ENCODE results near the gene PEAK1. TPM values are rescaled to one million over a fixed set of nuclear protein-coding genes. Genes with fewer than 3 reads are reported as not detected.
"Not testable (repeated sequence)": the region's sequence is repeated elsewhere in the genome, so short reads cannot be mapped to it uniquely, and the experiment has no call there.

The PEAK1 gene
- total and polyA plus RNA-seq, 3 donors from 2014 or later: 33.2 to 130 (median 107) TPM

DNA sequence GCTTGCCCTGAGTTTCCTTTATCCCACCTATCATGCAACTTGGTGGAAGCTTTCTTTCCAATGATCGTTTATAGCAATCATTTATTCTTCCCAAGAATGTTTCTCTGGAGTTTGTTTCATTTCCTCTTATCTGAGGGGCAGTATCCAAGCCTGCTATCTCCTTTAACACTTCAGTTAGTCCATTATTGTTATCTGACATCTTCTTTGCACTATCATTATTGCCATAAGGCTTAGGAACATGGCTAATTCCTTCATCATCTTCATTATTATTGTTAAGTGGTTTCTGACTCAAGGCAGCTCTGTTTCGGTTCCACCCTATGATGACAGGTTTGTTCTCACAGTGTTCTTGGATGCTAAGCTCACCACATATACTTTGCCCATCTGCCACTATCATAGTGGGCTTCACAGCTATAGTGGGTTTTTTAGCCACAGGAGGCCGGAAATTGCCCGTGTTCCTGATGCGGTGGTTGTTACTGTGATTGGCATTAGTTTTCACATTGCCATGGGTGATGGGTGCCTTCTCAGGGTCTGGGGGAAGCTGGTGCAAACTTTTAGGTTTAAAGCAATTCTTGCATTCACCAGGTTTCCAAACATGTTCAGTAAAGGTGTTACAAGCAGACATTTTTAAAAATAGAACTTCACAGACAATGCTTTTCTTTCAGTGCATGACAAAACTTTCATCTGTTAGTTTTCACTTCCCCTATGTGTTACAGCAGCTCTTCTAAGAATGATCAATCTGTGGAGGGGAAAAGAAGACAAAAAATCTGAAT, 238.4 kb downstream of the PEAK1 start:
- 88 to 95% methylated on average over 5 of the region's 5 CpGs for WGBS, 2 donors
- no peak for TF ChIP-seq POLR2A (IDR thresholded peaks at IDR 0.05)
- TF ChIP-seq, protein P1, sequence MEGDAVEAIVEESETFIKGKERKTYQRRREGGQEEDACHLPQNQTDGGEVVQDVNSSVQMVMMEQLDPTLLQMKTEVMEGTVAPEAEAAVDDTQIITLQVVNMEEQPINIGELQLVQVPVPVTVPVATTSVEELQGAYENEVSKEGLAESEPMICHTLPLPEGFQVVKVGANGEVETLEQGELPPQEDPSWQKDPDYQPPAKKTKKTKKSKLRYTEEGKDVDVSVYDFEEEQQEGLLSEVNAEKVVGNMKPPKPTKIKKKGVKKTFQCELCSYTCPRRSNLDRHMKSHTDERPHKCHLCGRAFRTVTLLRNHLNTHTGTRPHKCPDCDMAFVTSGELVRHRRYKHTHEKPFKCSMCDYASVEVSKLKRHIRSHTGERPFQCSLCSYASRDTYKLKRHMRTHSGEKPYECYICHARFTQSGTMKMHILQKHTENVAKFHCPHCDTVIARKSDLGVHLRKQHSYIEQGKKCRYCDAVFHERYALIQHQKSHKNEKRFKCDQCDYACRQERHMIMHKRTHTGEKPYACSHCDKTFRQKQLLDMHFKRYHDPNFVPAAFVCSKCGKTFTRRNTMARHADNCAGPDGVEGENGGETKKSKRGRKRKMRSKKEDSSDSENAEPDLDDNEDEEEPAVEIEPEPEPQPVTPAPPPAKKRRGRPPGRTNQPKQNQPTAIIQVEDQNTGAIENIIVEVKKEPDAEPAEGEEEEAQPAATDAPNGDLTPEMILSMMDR (IDR thresholded peaks at IDR 0.05): no peak
- Histone ChIP-seq H3K4me3 (no peak overlapping the region), H3K4me1 (no peaks in the 10 kb centered on the region), H3K27me3 (no peaks in the 10 kb centered on the region), H3K9me3 (no peaks in the 10 kb centered on the region), H3K36me3 (ENCODE audit: low read depth, missing control alignments) (no peaks in the 10 kb centered on the region), H3K27ac (no peak overlapping the region)
- intact Hi-C loops (cut with DNase I; ENCODE audit: low total_unique reads): no loop called here
- DNase-seq: no peak

DNA sequence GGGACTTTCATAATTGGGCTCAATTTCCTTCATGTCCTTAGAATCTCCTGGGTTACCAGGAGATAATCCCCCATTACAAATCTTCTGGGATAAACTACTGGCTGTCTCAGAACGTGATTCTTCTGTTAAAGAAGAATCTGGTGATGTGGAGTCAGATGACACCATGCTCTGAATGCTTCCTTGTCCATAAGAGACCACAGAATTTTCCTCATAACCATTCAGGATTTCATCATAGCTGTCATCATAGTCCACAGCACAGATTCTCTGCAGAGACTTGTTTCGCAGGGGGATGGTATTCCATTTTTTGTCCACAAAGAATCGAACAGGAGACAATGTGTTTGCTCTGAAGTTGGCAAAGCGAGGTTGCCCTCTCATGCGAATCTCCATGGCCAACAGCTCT, 239.1 kb downstream of the PEAK1 start:
- no peaks in the 10 kb centered on the region for H3K9me3 ChIP-seq
- H3K4me3 ChIP-seq: no peak overlapping the region
- no peaks in the 10 kb centered on the region for H3K36me3 ChIP-seq (ENCODE audit: low read depth, missing control alignments)
- DNase-seq: no peak
- no peaks in the 10 kb centered on the region for H3K27me3 ChIP-seq
- 89% methylated on average over 5 of the region's 5 CpGs for WGBS, 2 donors
- TF ChIP-seq, protein P1 (IDR thresholded peaks at IDR 0.05): no peak
- TF ChIP-seq POLR2A (IDR thresholded peaks at IDR 0.05): no peak
- H3K27ac ChIP-seq: no peak overlapping the region
- intact Hi-C loops (cut with DNase I; ENCODE audit: low total_unique reads): no loop called here
- no peaks in the 10 kb centered on the region for H3K4me1 ChIP-seq

DNA sequence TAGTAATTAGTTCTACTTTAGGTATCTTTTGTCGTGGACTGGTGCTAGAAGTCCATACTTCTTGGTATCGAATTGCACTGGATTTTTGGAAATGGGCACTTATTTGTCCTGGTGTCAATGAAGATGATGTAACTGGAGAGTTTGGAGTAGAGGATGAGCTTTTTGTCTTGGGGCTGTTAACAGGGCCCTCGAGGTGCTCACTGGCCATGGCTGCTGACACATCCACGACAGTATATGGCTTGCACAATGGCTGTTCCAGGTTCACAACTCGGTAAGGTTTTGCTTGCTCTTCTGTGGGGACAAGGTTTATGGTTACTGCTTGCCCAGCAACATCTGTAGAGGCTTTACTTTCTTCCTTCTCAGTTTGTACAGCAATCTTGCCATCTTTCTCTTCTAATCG, 239.6 kb downstream of the PEAK1 start:
- H3K27ac ChIP-seq: no peak overlapping the region
- H3K27me3 ChIP-seq: no peaks in the 10 kb centered on the region
- DNase-seq: no peak
- WGBS, 2 donors: 93 to 98% methylated on average over 6 of the region's 6 CpGs
- TF ChIP-seq, protein P1 (IDR thresholded peaks at IDR 0.05): no peak
- no peak for TF ChIP-seq POLR2A (IDR thresholded peaks at IDR 0.05)
- no peaks in the 10 kb centered on the region for H3K9me3 ChIP-seq
- no peak overlapping the region for H3K4me3 ChIP-seq
- intact Hi-C loops (cut with DNase I; ENCODE audit: low total_unique reads): no loop called here
- H3K4me1 ChIP-seq: no peaks in the 10 kb centered on the region
- no peaks in the 10 kb centered on the region for H3K36me3 ChIP-seq (ENCODE audit: low read depth, missing control alignments)

DNA sequence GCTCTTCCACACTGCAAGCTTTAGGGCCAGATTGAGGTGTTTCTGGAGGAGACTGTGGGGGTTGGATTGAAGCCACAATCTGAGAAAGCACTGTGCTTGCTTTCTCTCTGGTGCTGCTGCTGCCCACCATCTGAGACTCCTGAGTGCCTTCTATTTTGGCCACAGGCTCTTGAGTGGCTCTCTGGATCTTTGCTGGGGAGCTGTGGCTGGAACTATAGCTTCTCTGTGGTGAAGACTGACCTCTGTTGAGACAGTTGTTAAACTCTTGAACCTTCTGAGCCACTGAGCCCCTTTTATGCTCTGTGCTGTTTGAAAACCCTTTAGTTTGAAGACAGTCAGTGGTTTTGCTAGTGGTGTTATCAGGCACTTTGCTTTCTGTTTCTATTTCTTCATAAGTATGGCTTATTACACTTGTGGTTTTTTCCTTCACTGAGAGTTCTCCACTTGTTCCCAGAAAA, 240.3 kb downstream of the PEAK1 start:
- H3K4me3 ChIP-seq: no peak overlapping the region
- no peak for DNase-seq
- no peaks in the 10 kb centered on the region for H3K4me1 ChIP-seq
- no peaks in the 10 kb centered on the region for H3K27me3 ChIP-seq
- intact Hi-C loops (cut with DNase I; ENCODE audit: low total_unique reads): no loop called here
- H3K36me3 ChIP-seq (ENCODE audit: low read depth, missing control alignments): no peaks in the 10 kb centered on the region
- H3K9me3 ChIP-seq: no peaks in the 10 kb centered on the region
- TF ChIP-seq, protein P1 (IDR thresholded peaks at IDR 0.05): no peak
- no peak for TF ChIP-seq POLR2A (IDR thresholded peaks at IDR 0.05)
- no peak overlapping the region for H3K27ac ChIP-seq

DNA sequence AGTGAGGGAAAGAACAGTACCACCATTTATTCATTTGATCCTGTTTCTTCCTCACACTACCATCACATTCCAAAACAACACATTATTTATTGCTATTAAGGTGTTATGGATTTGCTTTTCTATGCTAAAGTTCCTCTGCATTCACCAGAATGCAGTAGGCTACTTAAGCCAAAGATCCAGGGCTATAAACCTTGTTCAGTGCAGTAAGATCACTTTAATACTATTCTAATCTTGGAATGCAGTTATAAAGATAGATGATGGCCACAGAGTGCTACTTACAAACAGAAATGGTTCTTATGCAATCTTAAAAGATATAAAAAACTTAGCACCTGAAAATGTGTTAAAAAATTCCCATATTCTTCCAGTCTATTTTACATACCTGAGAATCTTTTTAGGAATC, 241.5 kb downstream of the PEAK1 start:
- DNase-seq: no peak
- TF ChIP-seq, protein P1 (IDR thresholded peaks at IDR 0.05): no peak
- no peak overlapping the region for H3K4me3 ChIP-seq
- H3K27ac ChIP-seq: no peak overlapping the region
- H3K4me1 ChIP-seq: no peaks in the 10 kb centered on the region
- H3K9me3 ChIP-seq: no peaks in the 10 kb centered on the region
- no peaks in the 10 kb centered on the region for H3K27me3 ChIP-seq
- H3K36me3 ChIP-seq (ENCODE audit: low read depth, missing control alignments): no peaks in the 10 kb centered on the region
- intact Hi-C loops (cut with DNase I; ENCODE audit: low total_unique reads): no loop called here

DNA sequence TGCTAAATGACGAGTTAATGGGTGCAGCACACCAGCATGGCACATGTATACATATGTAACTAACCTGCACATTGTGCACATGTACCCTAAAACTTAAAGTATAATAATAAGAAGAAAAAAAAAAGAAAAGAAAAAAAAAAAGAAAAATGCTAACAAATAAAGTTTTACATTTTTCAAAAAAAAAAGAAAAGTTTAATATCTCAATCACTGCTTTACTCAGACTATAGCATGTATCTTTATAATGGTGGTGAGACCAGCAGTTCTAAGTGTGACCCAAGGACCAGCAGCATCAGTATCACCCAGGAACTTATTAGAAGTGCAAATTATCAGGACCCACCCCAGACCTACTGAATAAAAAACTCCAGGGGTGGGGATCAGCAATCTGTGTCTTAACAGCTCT, 243.8 kb downstream of the PEAK1 start:
- H3K9me3 ChIP-seq; DNase-seq; H3K27ac ChIP-seq; H3K27me3 ChIP-seq; H3K4me3 ChIP-seq; intact Hi-C loops (cut with DNase I; ENCODE audit: low total_unique reads); H3K4me1 ChIP-seq; H3K36me3 ChIP-seq (ENCODE audit: low read depth, missing control alignments): not testable (repeated sequence)
- 84 to 100% methylated on average over 1 of the region's 1 CpG for WGBS, 2 donors
